NCI-H526 treated with DMSO at 0.1 percent for 48 hours (cell line): ENCODE results near the gene KDM5B.

ENCODE experiments used
- DNase-seq: peaks from one replicate; lab custom pipeline; 2025; lab: John Stamatoyannopoulos, UW

Gene KDM5B

DNA sequence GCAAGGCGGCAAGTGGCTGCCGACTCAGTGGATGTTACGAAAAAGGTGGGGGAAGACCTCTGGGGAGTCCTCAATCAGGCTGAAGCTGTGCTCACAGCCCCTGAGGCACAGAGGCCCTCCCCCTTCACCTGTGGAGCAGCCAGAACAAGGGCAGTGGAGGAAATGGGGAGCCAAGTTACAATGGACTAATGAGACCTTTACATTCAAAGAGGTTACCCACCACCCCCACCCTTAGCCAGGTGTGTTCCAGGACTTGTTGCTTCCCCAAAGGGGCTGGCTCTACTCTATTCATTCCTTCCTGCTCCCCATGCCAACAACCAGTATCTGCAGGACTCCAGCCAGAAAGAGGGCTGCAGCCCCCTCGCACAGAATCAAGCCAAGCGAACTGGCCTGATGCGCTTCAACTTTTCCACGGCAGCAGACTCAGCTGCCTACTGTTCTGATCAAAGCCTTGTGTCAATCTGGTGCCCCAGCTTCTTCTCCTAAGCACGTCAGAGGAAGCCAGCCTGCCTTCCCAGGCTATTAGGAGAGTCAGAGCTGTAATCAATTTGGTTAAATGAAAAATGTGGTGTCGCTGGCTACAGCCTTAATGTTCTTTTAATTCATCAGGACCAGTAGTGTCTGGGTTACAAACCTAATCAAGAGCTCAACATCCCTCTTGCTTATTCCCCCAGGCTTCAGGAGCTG, 96.1 kb downstream of the KDM5B start:
- no peak for DNase-seq

GRCh38 chr1:202710070-202711045, 97.9 kb downstream of the KDM5B start, which contains the start of gene SYT2:
Gene SYT2 (minus strand): TSS chr1:202710454. CDS start chr1:202605772, 104,682 bp downstream.
- DNase-seq: no peak

DNA sequence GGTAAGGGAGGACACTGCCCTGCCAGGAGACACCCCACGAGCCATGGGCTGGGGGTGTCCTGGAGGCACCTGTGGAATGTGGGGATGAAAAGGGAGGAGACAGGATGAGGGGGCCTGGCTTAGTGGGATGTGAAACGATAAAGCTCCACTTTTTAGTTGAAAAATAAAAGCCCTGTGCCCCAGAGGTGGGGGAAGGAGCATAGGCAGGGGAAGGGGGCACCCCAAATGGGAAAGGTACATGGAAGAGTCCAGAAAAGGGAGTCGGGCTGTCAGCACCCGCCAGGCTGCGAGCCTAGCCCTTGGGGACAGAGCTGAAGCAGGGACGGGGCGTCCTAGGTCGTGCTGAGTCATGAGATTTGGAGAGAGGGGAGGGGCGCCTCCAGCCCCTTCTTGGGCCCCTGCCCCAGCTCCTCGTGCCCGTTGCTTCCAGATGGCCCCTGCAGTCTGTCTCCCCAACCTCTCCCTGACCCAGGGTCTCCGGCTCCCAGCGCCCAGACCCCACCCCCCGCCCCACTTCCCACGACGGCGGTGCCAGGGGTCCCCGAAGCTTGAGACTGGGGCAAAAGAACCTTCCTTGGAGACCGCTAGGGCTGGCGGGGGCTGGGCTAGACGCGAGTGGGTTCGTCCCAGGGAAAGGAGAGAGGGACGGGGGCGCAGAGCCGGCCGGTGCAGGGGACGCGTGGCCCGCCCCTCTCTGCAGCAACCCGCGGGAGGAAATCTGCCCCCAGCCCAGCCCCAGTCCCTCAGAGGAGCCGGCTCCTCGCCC, 98.8 kb downstream of the KDM5B start:
- no peak for DNase-seq

GRCh38 chr1:202708456-202709275, 99.6 kb downstream of the KDM5B start:
- DNase-seq: no peak

- no peak for DNase-seq
These were observed 101.4 kb downstream of the KDM5B start for GRCh38 chr1:202706851-202707250.

DNA sequence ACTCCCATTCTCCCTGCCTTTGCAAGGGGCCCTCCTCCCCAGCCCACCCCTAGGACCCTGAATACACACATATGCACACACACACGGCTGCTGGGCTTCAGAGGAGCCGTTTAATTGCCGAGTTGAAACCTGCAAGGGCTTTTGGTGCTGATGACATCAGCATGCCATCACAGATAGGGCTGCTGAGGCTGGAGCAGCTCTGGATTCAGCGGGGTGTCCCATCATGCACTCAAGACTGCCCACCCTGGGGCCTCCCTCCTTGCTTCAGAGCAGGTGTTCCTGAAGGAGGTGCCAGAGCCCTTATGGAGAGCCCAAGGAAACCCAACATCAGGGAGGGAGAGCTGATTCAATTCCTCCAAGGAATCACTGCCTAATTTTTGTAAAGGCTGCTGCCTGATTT, 103.6 kb downstream of the KDM5B start:
- no peak for DNase-seq

DNA sequence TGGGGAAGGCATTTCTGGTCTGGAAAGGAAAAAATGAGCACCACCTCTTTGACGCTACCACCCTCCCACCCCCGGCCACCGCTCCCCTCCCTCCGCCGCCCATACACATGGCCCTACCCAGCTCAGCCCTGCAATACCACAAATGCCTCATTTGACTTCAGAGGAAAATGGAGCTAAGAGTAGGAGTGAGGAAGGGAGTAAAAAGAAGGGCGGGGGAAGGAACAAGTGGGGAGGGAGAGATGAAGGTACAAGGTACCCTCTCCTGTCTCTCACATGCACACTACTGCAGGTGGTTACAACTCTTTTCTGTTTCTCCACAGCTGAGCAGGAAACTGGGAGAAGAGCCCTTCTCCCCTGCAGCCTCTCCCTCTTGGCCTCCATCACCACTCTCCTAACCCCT, 105.0 kb downstream of the KDM5B start:
- DNase-seq: no peak

DNA sequence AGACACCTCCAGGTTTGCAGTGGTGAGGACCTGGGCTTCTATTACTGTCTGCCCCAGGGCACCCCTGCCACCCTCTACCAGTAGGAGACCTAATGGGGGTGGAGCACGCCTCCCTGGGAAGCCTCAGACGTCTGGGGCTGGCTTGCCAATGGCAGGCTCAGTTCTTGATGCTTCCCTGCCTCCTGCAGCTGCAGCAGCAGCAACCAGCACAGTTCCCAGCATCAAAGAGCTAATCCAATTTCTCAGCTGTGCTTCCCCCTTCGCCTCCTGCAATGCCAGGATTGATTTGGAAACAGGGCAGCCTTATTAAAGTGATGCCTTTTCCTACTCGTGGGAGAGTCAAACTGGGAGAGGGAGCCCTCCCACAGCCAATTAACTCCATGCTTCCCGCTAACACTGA, 106.1 kb downstream of the KDM5B start:
- DNase-seq: no peak

DNA sequence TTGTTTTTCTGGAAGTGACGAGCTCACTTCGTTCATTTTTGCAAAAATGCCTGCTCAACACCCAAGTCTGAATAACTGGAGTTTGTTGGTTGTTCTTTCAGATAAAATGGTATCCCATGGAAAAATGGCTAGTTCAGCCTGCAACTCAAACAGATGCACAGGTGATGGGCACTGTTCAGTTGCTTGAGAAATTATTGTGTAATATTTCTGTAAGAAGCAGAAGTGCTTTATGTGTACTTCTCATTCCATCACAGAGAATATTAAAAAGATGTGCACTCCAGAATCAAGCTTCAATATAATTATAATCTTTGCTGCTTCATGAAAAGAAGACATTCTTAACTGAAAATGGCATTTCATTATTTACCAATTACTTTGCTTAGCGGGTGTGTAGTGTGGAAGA, 107.0 kb downstream of the KDM5B start:
- DNase-seq: no peak

DNA sequence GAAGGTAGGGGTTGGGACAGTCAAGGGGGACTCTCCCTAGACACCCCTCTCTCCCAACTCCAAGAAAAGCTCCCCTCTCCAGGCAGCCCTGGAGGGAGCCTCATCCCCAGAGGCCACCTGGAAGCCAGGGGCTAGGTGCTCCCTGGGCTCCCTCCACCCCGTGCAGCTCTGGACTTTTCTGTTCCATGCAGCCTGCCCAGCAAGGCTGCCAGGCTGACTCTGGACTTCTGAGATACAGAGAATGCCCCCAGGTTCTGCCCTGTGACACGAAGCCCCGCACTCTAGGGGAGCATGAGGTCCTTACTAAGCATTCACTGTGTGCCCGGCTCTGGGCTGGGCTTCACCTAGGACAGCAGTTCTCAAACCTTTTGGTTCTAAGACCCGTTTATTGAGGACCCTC, 108.2 kb downstream of the KDM5B start:
- no peak for DNase-seq

DNA sequence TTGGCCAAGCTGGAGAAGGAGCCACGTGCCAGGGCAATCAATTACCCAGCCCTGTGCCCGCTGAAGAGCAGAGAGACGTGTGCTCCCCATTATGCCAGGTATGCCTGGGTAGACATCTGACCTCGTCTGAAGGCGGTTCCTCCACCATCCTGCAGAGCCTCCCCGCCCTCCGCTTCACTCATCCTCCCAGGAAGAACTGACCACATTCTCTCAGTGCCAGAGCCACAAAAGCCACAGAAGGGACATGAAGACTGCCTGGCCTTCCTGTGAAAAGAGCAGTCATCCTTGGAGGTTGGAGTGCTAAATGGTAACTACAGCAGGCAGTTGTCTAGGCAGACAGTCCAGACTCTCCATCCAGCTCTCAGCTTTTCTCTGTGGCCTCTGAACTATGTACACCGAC, 109.9 kb downstream of the KDM5B start:
- no peak for DNase-seq

DNA sequence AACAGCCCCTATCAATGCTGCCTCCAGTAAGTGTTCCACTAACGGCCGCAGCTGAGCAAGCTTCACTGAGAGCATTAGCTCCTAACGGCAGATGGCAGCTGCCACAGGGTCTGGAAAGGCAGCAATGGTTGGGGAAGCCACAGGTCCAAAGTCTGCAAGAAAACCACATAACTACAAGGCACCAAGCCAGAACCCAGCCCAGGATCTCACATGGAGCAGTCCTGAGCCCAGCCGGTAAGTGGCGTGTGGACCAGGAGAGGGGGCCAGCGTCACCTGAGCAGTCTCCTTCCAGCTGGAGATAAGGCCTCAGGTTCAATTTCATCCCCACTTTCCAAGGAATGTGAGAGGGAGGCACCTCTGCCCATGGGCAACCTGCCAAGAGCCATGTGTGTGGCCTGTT, 111.2 kb downstream of the KDM5B start:
- DNase-seq: no peak

GRCh38 chr1:202694314-202694713, 113.9 kb downstream of the KDM5B start:
- DNase-seq: no peak

- DNase-seq: no peak
These were observed 115.2 kb downstream of the KDM5B start for GRCh38 chr1:202692959-202693555.

- no peak for DNase-seq
These were observed 116.4 kb downstream of the KDM5B start for GRCh38 chr1:202691816-202692215.

DNA sequence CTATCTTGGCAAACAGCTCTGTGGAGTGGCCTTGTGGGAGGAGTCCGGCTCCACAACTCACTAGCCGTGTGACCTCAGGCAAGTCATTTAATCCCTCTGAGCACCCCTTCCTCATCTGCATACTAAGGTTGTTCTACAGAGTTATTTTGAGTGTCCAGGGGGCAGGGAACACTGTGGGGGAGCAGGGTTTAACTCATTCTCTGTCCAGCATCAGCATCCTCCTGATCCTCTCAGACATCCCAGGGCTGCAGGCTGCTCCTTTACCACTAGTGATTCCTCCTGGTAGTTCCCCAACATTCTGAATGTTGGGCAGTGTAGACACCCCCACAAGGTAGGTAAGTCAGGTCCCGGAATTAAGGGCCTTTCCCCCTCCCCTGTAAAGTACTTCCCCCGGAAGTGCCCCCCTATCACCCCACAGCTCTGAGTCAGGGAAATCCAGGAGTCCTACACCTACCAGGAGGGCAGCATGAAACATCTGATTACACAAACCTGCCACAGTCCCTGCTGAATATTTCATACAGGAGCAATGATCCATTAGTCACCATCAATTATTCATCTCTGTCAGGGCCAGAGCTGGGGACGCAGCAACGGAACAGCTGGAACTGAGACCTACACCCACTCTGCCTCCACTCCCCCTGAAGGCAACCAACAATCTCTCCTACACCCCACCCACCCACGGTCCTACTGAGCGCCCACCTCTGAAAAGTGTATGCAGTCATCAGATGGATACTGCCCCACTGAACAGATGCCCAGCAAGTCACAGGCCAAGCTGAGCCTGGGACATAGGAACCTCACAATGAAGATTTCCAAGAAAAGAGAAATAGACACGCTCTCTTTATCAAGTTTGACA, 118.5 kb downstream of the KDM5B start:
- no peak for DNase-seq

- DNase-seq: no peak
These were observed 119.1 kb downstream of the KDM5B start for GRCh38 chr1:202689082-202689481.

DNA sequence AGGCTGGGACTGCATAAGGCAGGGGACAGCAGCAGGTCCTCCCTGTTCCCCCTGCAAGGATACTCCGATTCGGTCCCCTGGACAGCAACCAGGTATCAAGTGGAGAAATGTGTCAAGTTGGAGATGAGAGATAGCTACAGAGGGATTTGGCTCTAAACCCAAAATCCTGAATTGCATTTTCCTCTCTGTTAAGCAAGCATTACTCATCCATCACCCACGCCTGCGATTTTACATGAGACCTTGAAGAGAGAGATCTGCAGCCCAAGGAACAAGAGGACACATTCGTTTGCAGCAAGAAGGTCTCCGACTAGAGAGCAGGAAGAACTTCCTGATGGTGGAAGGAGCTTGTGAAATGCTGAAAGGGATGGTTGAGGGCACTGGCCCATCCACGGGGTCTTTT, 119.8 kb downstream of the KDM5B start:
- no peak for DNase-seq

- no peak for DNase-seq
These were observed 120.4 kb downstream of the KDM5B start for GRCh38 chr1:202687798-202688197.

DNA sequence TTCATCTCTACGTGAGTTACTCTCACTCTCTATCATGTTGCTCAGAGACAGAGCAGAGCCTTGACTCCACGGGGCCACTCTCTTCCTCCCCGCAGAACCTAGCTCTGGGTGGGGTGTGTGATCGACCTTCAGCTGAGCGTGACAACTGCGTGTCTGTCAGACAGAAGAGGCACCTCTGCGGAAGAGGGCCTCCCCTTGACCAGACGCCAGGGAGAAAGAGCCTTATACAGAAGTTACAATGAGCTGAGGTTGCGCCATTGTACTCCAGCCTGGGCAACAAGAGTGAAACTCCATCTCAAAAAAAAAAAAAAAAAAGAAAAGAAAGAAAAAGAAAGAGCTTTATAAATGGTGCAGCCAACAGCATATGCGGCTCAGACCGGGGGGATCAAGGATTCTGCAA, 120.9 kb downstream of the KDM5B start:
- no peak for DNase-seq
